Neural progenitor cell (in vitro differentiated cells): ENCODE data around the gene TXNRD3. TPM values are rescaled to one million over a fixed set of nuclear protein-coding genes. Genes with fewer than 3 reads are reported as not detected.

Source experiments
- DNase-seq: peaks from one replicate; pipeline ENCODE4 v3.0.0-alpha.2; 2016; ENCODE audit warnings: low spot score
- H2AFZ ChIP-seq: fragments of 200-600 bp; sonication (generic); replicated peaks from 2 replicates; pipeline ENCODE4 v1.6.1; 2016; ENCODE audit warnings: antibody characterized with exemption
- H3F3A ChIP-seq: fragments of 200-600 bp; sonication (generic); 2 replicates; pipeline ENCODE4 v1.6.1; 2016; ENCODE audit warnings: antibody characterized with exemption, low read depth
- H3K27ac ChIP-seq: fragments of 200-600 bp; sonication (generic); 2 replicates; pipeline ENCODE4 v1.5.1; 2016; ENCODE audit warnings: mild to moderate bottlenecking
- H3K27me3 ChIP-seq: fragments of 200-600 bp; sonication (generic); 2 replicates; pipeline ENCODE4 v1.6.1; 2016; ENCODE audit warnings: mild to moderate bottlenecking, moderate library complexity
- H3K36me3 ChIP-seq: fragments of 200-600 bp; sonication (generic); 2 replicates; pipeline ENCODE4 v1.5.1; 2016
- H3K4me1 ChIP-seq: fragments of 200-600 bp; sonication (generic); 2 replicates; pipeline ENCODE4 v1.6.1; 2016; ENCODE audit warnings: mixed run types
- H3K4me2 ChIP-seq: fragments of 200-600 bp; sonication (generic); 2 replicates; pipeline ENCODE4 v1.6.1; 2016
- H3K4me3 ChIP-seq: fragments of 200-600 bp; sonication (generic); 2 replicates; pipeline ENCODE4 v1.5.1; 2016
- H3K79me2 ChIP-seq: fragments of 200-600 bp; sonication (generic); 2 replicates; pipeline ENCODE4 v1.6.1; 2016; ENCODE audit warnings: low read depth
- H3K9ac ChIP-seq: fragments of 200-600 bp; sonication (generic); 2 replicates; pipeline ENCODE4 v1.6.1; 2016
- H3K9me3 ChIP-seq: fragments of 200-600 bp; sonication (generic); 2 replicates; pipeline ENCODE4 v1.5.1; 2016; ENCODE audit warnings: low read depth
- H4K20me1 ChIP-seq: fragments of 200-600 bp; sonication (generic); 2 replicates; pipeline ENCODE4 v1.6.1; 2016; ENCODE audit warnings: low read depth
- H3K27ac Mint-ChIP-seq: 3 replicates; pipeline ENCODE4 v1.8.0; 2021; ENCODE audit warnings: mixed read lengths
- H3K27me3 Mint-ChIP-seq: 2 replicates; pipeline ENCODE4 v1.8.0; 2022; ENCODE audit warnings: low read depth, mild to moderate bottlenecking, inconsistent platforms, moderate library complexity, mixed read lengths; ENCODE audit not compliant: insufficient read depth
- H3K36me3 Mint-ChIP-seq: 3 replicates; pipeline ENCODE4 v1.8.0; 2021; ENCODE audit warnings: mixed read lengths
- H3K4me1 Mint-ChIP-seq: 3 replicates; pipeline ENCODE4 v1.8.0; 2021; ENCODE audit warnings: mixed read lengths
- H3K4me3 Mint-ChIP-seq: 3 replicates; pipeline ENCODE4 v1.8.0; 2021; ENCODE audit warnings: mild to moderate bottlenecking, moderate library complexity, mixed read lengths
- H3K9me3 Mint-ChIP-seq: 3 replicates; pipeline ENCODE4 v1.8.0; 2020; ENCODE audit warnings: mixed read lengths
- EZH2 ChIP-seq: fragments of 200-600 bp; sonication (generic); IDR thresholded peaks from 2 replicates; pipeline ENCODE4 v1.6.1; 2017; ENCODE audit warnings: antibody characterized with exemption, mild to moderate bottlenecking, moderate library complexity
- EZH2phosphoT487 ChIP-seq: fragments of 200-600 bp; sonication (generic); IDR thresholded peaks from 2 replicates; pipeline ENCODE4 v1.6.1; 2017; ENCODE audit warnings: antibody characterized with exemption
- total RNA-seq: library from RNA; depleted of rRNA; stranded (reverse); fragments of >200 nt; gene quantifications from 2 replicates; pipeline ENCODE4 v1.2.3, GENCODE V29; 2015; ENCODE audit warnings: low replicate concordance
- TF ChIP-seq, protein P1 (sequence below): fragments of 200-600 bp; sonication (generic); IDR thresholded peaks from 2 replicates; pipeline ENCODE4 v1.5.1; 2017; ENCODE audit warnings: antibody characterized with exemption, mild to moderate bottlenecking

The TXNRD3 gene
- total RNA-seq, 1 donor from 2014 or later: 10.3 TPM

DNA sequence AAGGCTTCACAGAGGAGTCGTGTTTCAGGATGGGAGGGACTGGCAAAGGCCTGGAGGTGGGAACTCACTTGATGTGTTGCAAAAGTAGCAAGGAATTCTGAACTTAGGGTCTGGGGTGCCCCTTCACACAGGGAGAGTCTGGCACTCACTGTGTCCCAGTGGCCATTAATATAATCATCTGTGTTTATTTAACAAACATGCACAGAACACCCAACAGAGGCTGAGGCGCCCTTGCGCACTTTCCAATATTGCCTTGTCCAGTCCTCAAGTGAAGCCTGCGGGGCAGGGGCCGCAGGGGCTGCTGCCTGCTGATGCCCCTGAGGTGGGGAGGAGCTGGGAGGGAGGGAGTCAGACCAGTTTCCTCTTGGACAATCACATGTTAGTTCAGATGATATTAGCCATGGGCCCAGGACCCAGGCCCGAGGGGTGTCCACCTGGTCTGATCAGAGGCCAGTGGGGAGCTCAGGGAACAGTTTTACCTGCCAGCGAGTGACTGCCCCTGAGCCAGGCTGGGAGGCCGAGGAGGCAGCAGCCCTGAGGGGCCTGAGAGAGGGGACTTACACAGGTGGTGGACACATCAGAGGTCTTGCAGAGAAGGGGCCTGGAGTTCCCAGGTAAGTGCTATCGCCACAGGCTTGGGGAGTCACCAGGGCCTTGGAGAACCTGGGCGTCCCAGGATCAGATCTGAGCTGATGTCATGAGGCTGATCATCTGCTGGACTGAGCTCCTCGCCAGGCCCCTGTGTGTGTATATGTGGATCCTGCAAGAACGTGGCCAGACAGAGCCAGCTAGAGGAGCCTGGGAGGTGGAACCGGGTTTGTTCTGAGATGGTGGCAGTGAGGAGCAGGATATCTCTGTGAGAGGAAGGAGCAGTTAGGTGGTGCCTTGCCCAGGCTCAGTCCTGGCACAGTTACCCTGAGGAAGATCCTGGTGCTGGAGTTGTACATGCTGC is 13.8 kb upstream of the TXNRD3 start:
- peak overlapping the region; percentile 21 for H3K27ac Mint-ChIP-seq
- H2AFZ ChIP-seq: no peak overlapping the region
- no peak overlapping the region for H3K27ac ChIP-seq
- H3K9me3 ChIP-seq: no peaks in the 10 kb centered on the region
- H3K4me2 ChIP-seq: no peak overlapping the region
- H3K9me3 Mint-ChIP-seq: peaks cover under 1% of the 10 kb centered on the region
- H3K27me3 Mint-ChIP-seq: peaks cover 2% of the 10 kb centered on the region
- no peak for DNase-seq
- no peaks in the 10 kb centered on the region for H3K36me3 Mint-ChIP-seq
- no peaks in the 10 kb centered on the region for H3K36me3 ChIP-seq
- H3K9ac ChIP-seq: no peak overlapping the region
- peaks cover 6% of the 10 kb centered on the region for H4K20me1 ChIP-seq
- H3K4me1 Mint-ChIP-seq: peaks cover 3% of the 10 kb centered on the region
- TF ChIP-seq EZH2phosphoT487: no peak
- TF ChIP-seq EZH2: no peak
- TF ChIP-seq, protein P1, sequence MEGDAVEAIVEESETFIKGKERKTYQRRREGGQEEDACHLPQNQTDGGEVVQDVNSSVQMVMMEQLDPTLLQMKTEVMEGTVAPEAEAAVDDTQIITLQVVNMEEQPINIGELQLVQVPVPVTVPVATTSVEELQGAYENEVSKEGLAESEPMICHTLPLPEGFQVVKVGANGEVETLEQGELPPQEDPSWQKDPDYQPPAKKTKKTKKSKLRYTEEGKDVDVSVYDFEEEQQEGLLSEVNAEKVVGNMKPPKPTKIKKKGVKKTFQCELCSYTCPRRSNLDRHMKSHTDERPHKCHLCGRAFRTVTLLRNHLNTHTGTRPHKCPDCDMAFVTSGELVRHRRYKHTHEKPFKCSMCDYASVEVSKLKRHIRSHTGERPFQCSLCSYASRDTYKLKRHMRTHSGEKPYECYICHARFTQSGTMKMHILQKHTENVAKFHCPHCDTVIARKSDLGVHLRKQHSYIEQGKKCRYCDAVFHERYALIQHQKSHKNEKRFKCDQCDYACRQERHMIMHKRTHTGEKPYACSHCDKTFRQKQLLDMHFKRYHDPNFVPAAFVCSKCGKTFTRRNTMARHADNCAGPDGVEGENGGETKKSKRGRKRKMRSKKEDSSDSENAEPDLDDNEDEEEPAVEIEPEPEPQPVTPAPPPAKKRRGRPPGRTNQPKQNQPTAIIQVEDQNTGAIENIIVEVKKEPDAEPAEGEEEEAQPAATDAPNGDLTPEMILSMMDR: no peak
- H3K4me3 Mint-ChIP-seq: no peak overlapping the region
- H3F3A ChIP-seq: peaks cover 18% of the 10 kb centered on the region
- peaks cover 34% of the 10 kb centered on the region for H3K27me3 ChIP-seq
- no peak overlapping the region for H3K4me3 ChIP-seq
- no peaks in the 10 kb centered on the region for H3K4me1 ChIP-seq
- no peaks in the 10 kb centered on the region for H3K79me2 ChIP-seq

DNA sequence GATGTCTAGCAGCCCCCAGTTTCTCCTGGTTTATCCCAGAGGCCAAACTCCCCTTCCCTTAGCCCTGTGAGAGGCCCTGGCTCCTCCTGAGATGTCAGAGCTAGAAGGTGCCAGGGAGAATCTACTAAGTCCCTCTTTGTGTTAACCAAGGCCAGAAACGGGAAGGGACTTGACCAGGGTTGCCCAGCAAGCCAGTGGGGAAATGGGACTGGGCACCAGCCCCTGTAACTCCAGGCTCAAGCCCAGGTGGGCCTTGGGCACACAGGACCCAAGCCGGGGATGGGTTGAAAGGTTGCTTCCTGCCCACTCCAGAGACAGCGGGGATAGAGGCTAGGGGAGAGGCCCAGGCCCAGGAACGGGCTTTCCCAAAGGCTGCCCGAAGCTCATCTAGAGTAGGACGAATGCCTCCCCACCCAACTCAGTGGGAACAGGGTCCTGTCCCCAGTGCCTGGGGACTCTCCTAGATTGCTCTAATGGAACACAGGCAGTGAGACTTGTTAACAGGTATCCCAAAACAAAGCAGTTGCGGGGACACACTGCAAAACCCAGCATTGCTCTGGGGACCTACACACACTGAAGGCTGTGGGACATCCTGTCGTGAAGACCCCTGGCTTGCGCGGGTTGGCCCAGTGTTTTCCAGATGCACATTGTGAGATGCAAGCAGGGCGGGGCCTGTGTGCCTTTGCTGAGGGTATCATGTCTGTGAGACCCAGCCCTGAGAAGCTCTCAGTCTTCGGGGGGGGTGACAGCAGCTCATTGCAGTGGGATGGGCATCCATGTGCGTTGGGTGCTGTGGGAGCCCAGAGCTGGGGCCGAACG is 12.9 kb upstream of the TXNRD3 start:
- Mint-ChIP-seq H3K9me3 (no peaks in the 10 kb centered on the region), H3K4me3 (no peak overlapping the region), H3K27me3 (peaks cover 2% of the 10 kb centered on the region), H3K36me3 (no peaks in the 10 kb centered on the region), H3K27ac (peak overlapping the region; percentile 21), H3K4me1 (peaks cover 3% of the 10 kb centered on the region)
- H4K20me1 ChIP-seq: peaks cover 6% of the 10 kb centered on the region
- no peak overlapping the region for H3K4me3 ChIP-seq
- TF ChIP-seq EZH2phosphoT487 (no peak), EZH2 (no peak)
- TF ChIP-seq, protein P1: no peak
- peaks cover 18% of the 10 kb centered on the region for H3F3A ChIP-seq
- H3K4me2 ChIP-seq: no peak overlapping the region
- no peaks in the 10 kb centered on the region for H3K9me3 ChIP-seq
- no peak overlapping the region for H3K9ac ChIP-seq
- no peak for DNase-seq
- H3K79me2 ChIP-seq: no peaks in the 10 kb centered on the region
- no peak overlapping the region for H2AFZ ChIP-seq
- H3K27ac ChIP-seq: no peak overlapping the region
- peaks cover 42% of the 10 kb centered on the region for H3K27me3 ChIP-seq
- H3K4me1 ChIP-seq: no peaks in the 10 kb centered on the region
- H3K36me3 ChIP-seq: no peaks in the 10 kb centered on the region

DNA sequence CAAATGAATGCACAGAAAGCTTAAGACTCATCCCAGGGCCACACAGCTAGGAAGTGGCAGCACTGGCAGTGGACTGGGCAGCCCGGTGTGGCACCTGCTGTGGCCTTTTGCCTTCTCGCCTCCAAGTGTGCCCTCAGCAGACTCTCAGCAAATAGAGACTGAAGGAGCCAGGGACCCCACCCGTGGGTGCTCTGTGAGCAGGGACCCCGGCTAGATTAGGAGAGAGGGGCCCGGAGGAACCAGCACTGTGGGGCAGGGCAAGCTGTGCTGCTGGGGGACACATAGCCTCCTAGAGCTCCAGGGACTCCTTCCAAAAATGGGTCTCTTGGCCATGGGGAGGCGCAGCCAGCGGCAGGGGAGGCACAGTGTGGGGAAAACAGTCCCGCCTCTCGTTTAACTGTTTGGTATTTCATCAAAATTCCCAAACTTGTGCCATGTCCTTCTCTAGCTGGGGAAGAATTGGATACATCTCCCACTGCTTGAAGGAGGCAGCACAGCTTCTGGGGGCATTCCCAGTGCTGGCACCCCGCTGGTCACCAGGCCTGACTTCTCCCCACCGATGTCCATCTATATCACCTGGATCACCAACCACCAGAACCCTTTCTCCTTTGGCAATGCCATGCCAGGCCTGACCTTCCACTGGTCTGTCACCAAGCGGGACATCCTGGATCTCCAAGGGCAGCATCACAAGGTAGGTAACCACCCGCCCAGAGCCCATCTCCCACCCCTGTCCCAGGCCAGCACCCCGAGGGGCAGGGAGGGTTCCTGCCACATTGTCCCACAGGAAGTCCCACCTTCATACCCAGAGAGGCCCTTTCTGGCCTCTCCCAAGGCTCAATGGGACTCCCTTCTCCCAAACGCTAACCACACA is 12.0 kb upstream of the TXNRD3 start:
- no peak overlapping the region for H3K4me3 Mint-ChIP-seq
- TF ChIP-seq, protein P1: no peak
- TF ChIP-seq EZH2 (no peak), EZH2phosphoT487 (no peak)
- Histone ChIP-seq H3K27ac (no peak overlapping the region), H3K4me2 (no peak overlapping the region), H4K20me1 (peaks cover 6% of the 10 kb centered on the region), H2AFZ (no peak overlapping the region), H3K4me3 (no peak overlapping the region), H3F3A (peaks cover 18% of the 10 kb centered on the region), H3K36me3 (no peaks in the 10 kb centered on the region), H3K79me2 (no peaks in the 10 kb centered on the region), H3K9me3 (no peaks in the 10 kb centered on the region), H3K9ac (no peak overlapping the region), H3K4me1 (no peaks in the 10 kb centered on the region), H3K27me3 (peaks cover 52% of the 10 kb centered on the region)
- no peak overlapping the region for H3K27ac Mint-ChIP-seq
- peaks cover 2% of the 10 kb centered on the region for H3K27me3 Mint-ChIP-seq
- DNase-seq: no peak
- H3K9me3 Mint-ChIP-seq: no peaks in the 10 kb centered on the region
- peaks cover 3% of the 10 kb centered on the region for H3K4me1 Mint-ChIP-seq
- H3K36me3 Mint-ChIP-seq: no peaks in the 10 kb centered on the region
